DOHH2 (cell line): Measurements from ENCODE around the gene LRMDA.

Source experiments
- H3F3A ChIP-seq: fragments of 200-600 bp; sonication (generic), shearing (Covaris generic); 2 replicates; pipeline ENCODE4 v1.6.0; 2016; ENCODE audit warnings: antibody characterized with exemption, mild to moderate bottlenecking; ENCODE audit not compliant: control insufficient read depth, insufficient read depth
- H3K27ac ChIP-seq: fragments of 200-600 bp; sonication (generic); 2 replicates; pipeline ENCODE4 v1.5.1; 2014; ENCODE audit warnings: low read depth, mild to moderate bottlenecking, low read length, moderate library complexity
- H3K27me3 ChIP-seq: fragments of 200-600 bp; sonication (generic); 2 replicates; pipeline ENCODE4 v1.6.1; 2014; ENCODE audit warnings: mild to moderate bottlenecking, low read length, mixed read lengths; ENCODE audit not compliant: control insufficient read depth
- H3K36me3 ChIP-seq: fragments of 200-600 bp; sonication (generic); 2 replicates; pipeline ENCODE4 v1.6.1; 2014; ENCODE audit warnings: mild to moderate bottlenecking, low read length, moderate library complexity, mixed read lengths; ENCODE audit not compliant: control insufficient read depth
- H3K4me1 ChIP-seq: fragments of 200-600 bp; sonication (generic); 2 replicates; pipeline ENCODE4 v1.6.1; 2014; ENCODE audit warnings: mild to moderate bottlenecking, low read length, mixed read lengths; ENCODE audit not compliant: control insufficient read depth
- H3K4me2 ChIP-seq: fragments of 200-600 bp; sonication (generic); 2 replicates; pipeline ENCODE4 v1.6.0; 2014; ENCODE audit warnings: mild to moderate bottlenecking, low read length, moderate library complexity
- H3K4me3 ChIP-seq: fragments of 200-600 bp; sonication (generic); 2 replicates; pipeline ENCODE4 v1.5.1; 2014; ENCODE audit warnings: mild to moderate bottlenecking, low read length, mixed read lengths
- H3K79me2 ChIP-seq: fragments of 200-600 bp; sonication (generic); 2 replicates; pipeline ENCODE4 v1.6.1; 2014; ENCODE audit warnings: mild to moderate bottlenecking, low read length, mixed read lengths; ENCODE audit not compliant: control insufficient read depth
- H3K9me2 ChIP-seq: fragments of 200-600 bp; sonication (generic); replicated peaks from 2 replicates; pipeline ENCODE4 v1.6.1; 2014; ENCODE audit warnings: mild to moderate bottlenecking, low read length, mixed read lengths; ENCODE audit not compliant: control insufficient read depth
- H3K9me3 ChIP-seq: fragments of 200-600 bp; sonication (generic); 2 replicates; pipeline ENCODE4 v1.6.1; 2014; ENCODE audit warnings: antibody characterized with exemption, low read length, mixed read lengths; ENCODE audit not compliant: control insufficient read depth, insufficient read depth
- H4K20me1 ChIP-seq: fragments of 200-600 bp; sonication (generic); 2 replicates; pipeline ENCODE4 v1.6.0; 2014; ENCODE audit warnings: low read depth, mild to moderate bottlenecking, antibody characterized with exemption, low read length, moderate library complexity; ENCODE audit not compliant: control insufficient read depth, insufficient read depth
- CTCF ChIP-seq: fragments of 200-600 bp; sonication (generic); IDR thresholded peaks from one replicate; pipeline ENCODE4 v1.5.1; 2014; ENCODE audit warnings: antibody characterized with exemption, mild to moderate bottlenecking, low read depth, low read length; ENCODE audit not compliant: poor library complexity, severe bottlenecking
- EZH2phosphoT487 ChIP-seq: fragments of 200-600 bp; sonication (generic); IDR thresholded peaks from 2 replicates; pipeline ENCODE4 v1.6.1; 2017; ENCODE audit warnings: borderline replicate concordance, mild to moderate bottlenecking, antibody characterized with exemption, low read length, moderate library complexity, mixed read lengths

The LRMDA gene

GRCh38 chr10:75613685-75614504 is 182.5 kb downstream of the LRMDA start:
- no peak for TF ChIP-seq EZH2phosphoT487
- TF ChIP-seq CTCF = no peak
- peaks cover 8% of the 10 kb centered on the region for H3K27me3 ChIP-seq
- no peaks in the 10 kb centered on the region for H3K9me2 ChIP-seq
- H3K36me3 ChIP-seq = no peaks in the 10 kb centered on the region
- no peaks in the 10 kb centered on the region for H3K4me1 ChIP-seq
- H3F3A ChIP-seq = no peaks in the 10 kb centered on the region
- no peaks in the 10 kb centered on the region for H4K20me1 ChIP-seq
- no peak overlapping the region for H3K4me3 ChIP-seq
- no peak overlapping the region for H3K4me2 ChIP-seq
- no peaks in the 10 kb centered on the region for H3K79me2 ChIP-seq
- no peak overlapping the region for H3K27ac ChIP-seq
- H3K9me3 ChIP-seq = no peaks in the 10 kb centered on the region

- Histone ChIP-seq H3K9me3 (no peaks in the 10 kb centered on the region), H3K27ac (no peak overlapping the region), H3K27me3 (peaks cover 8% of the 10 kb centered on the region), H4K20me1 (no peaks in the 10 kb centered on the region), H3K4me2 (no peak overlapping the region), H3K79me2 (no peaks in the 10 kb centered on the region), H3F3A (no peaks in the 10 kb centered on the region), H3K4me3 (no peak overlapping the region), H3K4me1 (no peaks in the 10 kb centered on the region), H3K36me3 (no peaks in the 10 kb centered on the region), H3K9me2 (no peaks in the 10 kb centered on the region)
- TF ChIP-seq CTCF (no peak), EZH2phosphoT487 (no peak)
Observed at GRCh38 chr10:75616076-75616475, 184.7 kb downstream of the LRMDA start.

- Histone ChIP-seq H3K4me1 (no peaks in the 10 kb centered on the region), H3K4me3 (no peak overlapping the region), H3K9me2 (no peaks in the 10 kb centered on the region), H4K20me1 (no peaks in the 10 kb centered on the region), H3K27me3 (peaks cover 8% of the 10 kb centered on the region), H3K4me2 (no peak overlapping the region), H3K36me3 (no peaks in the 10 kb centered on the region), H3F3A (no peaks in the 10 kb centered on the region), H3K79me2 (no peaks in the 10 kb centered on the region), H3K27ac (no peak overlapping the region), H3K9me3 (no peaks in the 10 kb centered on the region)
- TF ChIP-seq CTCF = no peak
- TF ChIP-seq EZH2phosphoT487 = no peak
Observed at GRCh38 chr10:75616874-75617478, 185.6 kb downstream of the LRMDA start.
